Posterior vena cava (tissue), 2 donors: Measurements from ENCODE around the gene LRRC10B. TPM values are rescaled to one million over a fixed set of nuclear protein-coding genes. Genes with fewer than 3 reads are reported as not detected.

ENCODE experiments used
- DNase-seq: peaks from one replicate; pipeline ENCODE4 v3.0.0-alpha.2; 2020; ENCODE audit warnings: low spot score
- intact Hi-C, 2 donors: fragments of 100-400 bp; cut with DNase I; formaldehyde crosslinking; loops; one replicate each; pipeline versions ENCODE4 v1.14.1 to v1.14.2; 2022 to 2023
- microRNA-seq, 2 donors: library from miRNA; unstranded; fragments of <30 nt; microRNA quantifications; one replicate each; pipeline ENCODE4 v1.2.0, GENCODE V29; 2020 to 2021; ENCODE audit warnings: borderline microRNAs expressed in 2 of 2
- total RNA-seq, 2 donors: library from RNA; stranded (reverse); fragmentation: NEBNext Ultra II Directional; extraction: Animal tissue kit (Norgen Biotek cat#: 25700); gene quantifications; one replicate each; pipeline ENCODE4 v1.2.1, GENCODE V29; 2021
- donor health status: DM: yes; HTN: yes; CAD: no.
- donor health status: DM: yes; HTN: yes; CAD: no.

Gene LRRC10B
- total RNA-seq, 2 donors from 2014 or later, result 1.5 to 1.6 TPM

DNA sequence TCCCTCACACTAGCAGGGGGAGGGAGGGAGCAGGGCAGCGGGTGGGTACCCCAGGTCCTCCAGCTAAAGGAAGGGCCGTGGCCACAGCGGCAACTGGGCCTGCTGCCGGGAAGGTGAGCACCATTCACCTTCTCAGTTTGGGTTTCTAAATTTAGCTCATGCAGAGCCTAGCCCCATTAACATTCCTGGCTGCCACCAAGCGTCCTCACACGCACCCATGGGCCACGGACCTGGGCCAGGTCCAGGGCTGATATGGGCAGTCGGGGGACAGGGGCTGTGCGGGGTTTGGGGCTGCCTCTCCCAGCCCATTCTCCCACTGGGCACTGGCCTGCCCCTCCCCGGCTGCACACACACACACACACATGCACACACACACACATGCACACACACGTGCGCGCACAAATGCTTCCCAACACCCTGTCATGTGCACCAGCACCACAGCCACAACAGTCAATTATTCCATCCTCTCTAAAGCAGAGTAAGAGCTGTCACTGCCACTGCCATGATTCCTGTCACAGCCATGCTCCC is 43.6 kb downstream of the LRRC10B start:
- intact Hi-C loops, result no loop called here
- DNase-seq, result no peak

DNA sequence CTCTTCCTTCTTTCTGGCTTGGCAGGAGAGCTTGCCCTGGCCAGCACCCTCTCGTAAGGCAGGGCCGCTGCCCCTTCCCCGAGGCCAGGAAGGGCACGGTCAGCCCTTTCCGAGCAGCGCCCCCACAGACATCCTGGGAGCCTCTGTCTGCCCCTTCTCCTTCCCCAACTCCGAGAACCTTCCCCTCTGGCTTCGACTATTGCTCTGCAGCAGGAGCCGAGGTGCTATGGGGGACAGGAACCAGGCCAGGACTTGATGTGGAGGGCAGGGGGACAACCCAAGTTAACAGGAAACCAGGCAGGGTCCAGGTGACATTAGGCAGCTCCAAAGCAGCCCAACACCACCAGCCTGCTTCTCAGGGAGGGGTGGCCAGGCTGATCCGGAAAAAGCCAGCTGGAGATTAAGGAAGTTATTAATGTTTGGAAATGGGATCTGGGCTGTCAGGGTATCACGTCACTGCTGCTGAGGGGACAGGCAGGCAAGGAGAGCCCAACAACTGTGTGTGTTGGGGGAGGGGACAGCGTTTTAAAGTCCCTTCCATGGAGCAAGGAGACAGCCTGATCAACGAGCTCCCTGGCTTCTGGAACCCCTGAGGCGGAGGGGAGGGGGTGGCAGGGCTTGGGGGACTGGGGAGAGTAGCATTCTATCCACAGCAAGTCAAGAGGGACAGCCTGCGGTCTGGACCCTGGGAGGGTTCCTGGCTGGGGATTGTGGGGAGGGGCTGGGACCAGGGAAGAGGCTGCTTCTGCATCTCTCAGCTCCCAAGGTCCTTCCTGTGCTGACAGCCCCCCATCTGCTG is 45.0 kb downstream of the LRRC10B start:
- DNase-seq, result no peak
- intact Hi-C loops, result no loop called here

DNA sequence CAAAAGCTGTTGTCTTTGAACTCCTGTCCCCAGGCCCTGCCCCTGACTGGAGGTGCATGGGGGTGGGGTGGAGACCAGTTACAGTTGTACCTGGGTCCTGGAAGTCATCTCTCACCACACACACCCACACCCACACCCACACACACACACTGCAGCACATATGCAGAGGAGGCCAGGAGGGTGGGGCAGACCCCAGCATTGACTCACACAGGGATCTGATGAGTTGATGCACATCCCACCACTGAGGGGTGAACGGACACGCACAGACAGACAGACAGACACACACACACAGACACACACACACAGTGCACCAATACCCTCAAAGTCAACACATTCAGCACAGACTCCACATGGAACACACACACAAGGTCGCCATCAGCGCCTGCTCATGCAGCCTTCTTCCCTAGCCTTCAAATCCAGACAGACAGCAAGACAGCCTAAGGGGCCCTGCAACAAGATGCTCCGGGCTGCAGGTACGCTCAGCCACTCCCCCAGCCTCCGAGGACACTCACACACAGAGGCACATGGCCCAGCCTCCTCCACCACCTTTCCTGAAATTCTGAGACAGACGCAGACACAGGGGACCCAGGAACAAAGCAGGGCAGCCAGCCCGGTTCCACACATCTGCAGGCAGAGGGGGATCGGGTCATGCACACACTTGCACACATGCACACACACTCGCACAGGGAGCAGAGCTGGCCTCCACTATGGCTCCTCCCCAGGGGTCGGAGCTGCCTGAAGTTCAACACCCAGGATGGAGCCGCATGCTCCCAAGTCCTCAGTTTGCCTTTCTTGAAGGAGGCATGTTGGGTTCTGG is 45.8 kb downstream of the LRRC10B start:
- intact Hi-C loops, result no loop called here
- no peak for DNase-seq

DNA sequence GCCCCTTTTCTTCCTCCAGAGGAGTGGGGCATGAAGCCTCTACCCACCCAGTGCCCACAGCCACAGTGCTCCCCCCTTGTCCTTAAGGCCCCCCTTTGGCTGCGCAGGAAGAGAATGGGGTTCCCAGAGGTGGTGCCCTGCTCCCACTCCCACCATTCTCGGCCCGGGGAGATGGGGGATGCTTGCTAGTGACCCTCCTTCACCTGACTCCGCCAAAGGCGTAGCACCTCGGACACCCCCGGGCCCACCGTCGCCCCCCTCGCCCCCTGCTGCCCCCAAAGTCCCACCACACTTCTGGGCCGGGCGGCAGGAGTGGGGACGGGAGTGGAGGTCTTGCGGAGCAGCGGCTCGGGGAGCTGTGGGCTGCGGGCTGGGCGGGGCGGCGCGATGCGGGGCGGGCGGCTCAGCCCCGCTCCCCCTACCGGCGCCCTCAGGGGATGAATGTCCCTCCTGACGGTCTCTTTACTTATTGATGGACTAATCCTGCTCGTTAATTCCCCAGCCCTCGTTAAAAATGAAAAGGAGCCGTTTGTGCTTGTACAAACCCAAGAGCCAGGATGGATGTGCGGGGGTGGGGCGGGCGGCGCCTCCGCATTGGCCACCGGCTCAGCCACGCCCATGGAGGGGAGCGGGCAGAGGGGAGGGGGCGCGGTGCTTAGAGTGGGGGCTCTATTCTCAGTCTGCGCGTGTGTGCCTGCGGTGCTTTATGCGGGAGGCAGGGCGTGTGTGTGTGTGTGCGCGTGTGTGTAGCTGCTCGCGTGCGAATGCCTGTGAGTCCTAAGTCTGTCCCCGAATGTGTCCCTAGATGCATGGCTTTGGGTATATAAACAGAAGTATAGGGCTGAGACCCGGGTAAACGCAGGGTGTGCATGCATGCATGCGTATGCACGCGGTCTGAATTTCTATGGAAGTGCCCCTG is 46.8 kb downstream of the LRRC10B start:
- no peak for DNase-seq

DNA sequence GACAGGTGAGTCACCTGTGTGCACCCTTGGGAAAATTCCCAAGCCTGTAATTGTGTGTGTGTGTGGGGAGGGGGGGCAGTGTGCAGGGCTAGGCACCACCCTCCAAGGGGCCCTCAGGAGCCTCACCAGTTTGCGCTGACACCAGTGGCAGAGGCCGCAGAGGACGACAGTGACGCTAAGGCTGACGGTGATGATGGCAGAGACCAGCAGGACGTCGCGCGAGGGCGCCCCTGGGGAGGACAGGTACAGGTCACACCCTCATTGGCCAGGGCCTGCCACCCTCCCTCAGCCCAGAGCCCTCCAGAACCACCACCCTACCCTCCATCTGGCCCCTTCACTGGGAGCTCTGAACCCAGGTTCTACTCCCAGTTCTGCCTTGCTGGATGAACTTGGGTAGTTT is 47.4 kb downstream of the LRRC10B start:
- intact Hi-C loops, result no loop called here
- no peak for DNase-seq

More for the DNA sequence above, 46.8 kb downstream of the LRRC10B start:
- intact Hi-C loops, result no loop called here

DNA sequence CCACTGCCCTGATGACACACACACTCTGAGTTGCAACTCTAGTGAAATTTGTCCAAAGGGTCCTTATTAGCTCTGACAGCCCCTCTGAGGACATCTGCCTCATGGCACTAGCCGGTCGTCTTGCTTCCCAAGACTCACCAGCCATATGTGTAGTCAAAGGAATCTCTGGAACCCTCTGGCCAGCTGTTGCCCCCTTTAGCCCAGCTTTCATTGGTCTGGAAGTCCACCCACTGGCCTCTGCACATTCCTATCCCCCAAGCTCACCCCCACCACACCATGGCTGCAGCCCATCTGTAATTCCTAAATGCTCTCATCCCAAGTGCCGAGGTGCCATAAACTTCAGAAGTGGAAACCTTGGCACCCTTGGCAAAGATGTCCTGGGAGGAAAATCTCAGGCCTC is 48.1 kb downstream of the LRRC10B start:
- intact Hi-C loops, result no loop called here
- no peak for DNase-seq

Small RNA genes lying within 50 kb of the gene (microRNA-seq; reads per million reads assigned to microRNA genes)
- 0 reads per million in 2 donors for gene MIR4488

Other genes with a start within 250 kb of the LRRC10B start
- 1 to 10 TPM; 1.6 to 2.9 TPM for gene VWCE, start 213.4 kb upstream of the LRRC10B start, total RNA-seq
- 100 to 1,000 TPM; 142 to 151 TPM for gene DDB1, start 175.6 kb upstream of the LRRC10B start, total RNA-seq
- 10 to 100 TPM; 15.2 to 24.6 TPM for gene TKFC, start 175.5 kb upstream of the LRRC10B start, total RNA-seq
- 10 to 100 TPM; 28.9 to 33.6 TPM for gene CYB561A3, start 146.9 kb upstream of the LRRC10B start, total RNA-seq
- gene TMEM138, start 146.4 kb upstream of the LRRC10B start, total RNA-seq, result 10 to 100 TPM; 36.0 to 49.2 TPM
- gene TMEM216, start 116.2 kb upstream of the LRRC10B start, total RNA-seq, result 1 to 10 TPM; 7.0 to 7.1 TPM
- gene CPSF7, start 78.8 kb upstream of the LRRC10B start, total RNA-seq, result 10 to 100 TPM; 51.5 to 52.0 TPM
- gene SDHAF2, start 78.6 kb upstream of the LRRC10B start, total RNA-seq, result 10 to 100 TPM; 23.4 to 24.9 TPM
- under 1 TPM; 0.71 to 0.93 TPM for gene SYT7, start 72.3 kb downstream of the LRRC10B start, total RNA-seq
- 1 to 10 TPM; 1.8 to 2.4 TPM for gene DAGLA, start 171.6 kb downstream of the LRRC10B start, total RNA-seq
- 1 to 10 TPM; 3.1 to 3.7 TPM for gene MYRF, start 243.9 kb downstream of the LRRC10B start, total RNA-seq